K562 (cell line): ENCODE measurements around the gene NAA40. TPM values are rescaled to one million over a fixed set of nuclear protein-coding genes. Genes with fewer than 3 reads are reported as not detected.
A peak's percentile ranks its signal among the peaks of the same experiment; 100 is the strongest.

Source experiments
- ASH1L ChIP-seq: fragments of 450-650 bp; IDR thresholded peaks from 2 replicates; pipeline ENCODE4 v1.6.1; 2018; ENCODE audit warnings: borderline replicate concordance, mild to moderate bottlenecking, low read depth; ENCODE audit not compliant: partially characterized antibody
- BMI1 ChIP-seq: fragments of 150-350 bp; IDR thresholded peaks from 2 replicates; pipeline ENCODE4 v1.6.1; 2014; ENCODE audit warnings: low read length
- C11orf30 ChIP-seq: fragments of 450-650 bp; IDR thresholded peaks from 2 replicates; pipeline ENCODE4 v1.6.1; 2016; ENCODE audit warnings: low read depth, mild to moderate bottlenecking
- ETV1 ChIP-seq: fragments of 450-650 bp; conservative IDR thresholded peaks from 2 replicates; pipeline ENCODE4 v1.6.1; 2016; ENCODE audit warnings: missing genetic modification characterization, control low read depth, low read depth, missing compliant biosample characterization
- FOS ChIP-seq: IDR thresholded peaks from 3 replicates; pipeline ENCODE4 v1.6.1; 2011; ENCODE audit not compliant: insufficient read length; ENCODE audit errors: extremely low read depth
- FUS ChIP-seq: fragments of 200-400 bp; formaldehyde crosslinking; optimal IDR thresholded peaks from 2 replicates; pipeline ENCODE3; 2017; ENCODE audit warnings: low read depth, low read length
- KLF1 ChIP-seq: fragments of 450-650 bp; IDR thresholded peaks from 2 replicates; pipeline ENCODE4 v1.6.1; 2016; ENCODE audit warnings: missing genetic modification characterization, missing compliant biosample characterization
- MIER1 ChIP-seq: fragments of 450-650 bp; IDR thresholded peaks from 2 replicates; pipeline ENCODE4 v1.6.1; 2016; ENCODE audit warnings: antibody characterized with exemption, mild to moderate bottlenecking, low read depth
- PRMT5 ChIP-seq: sonication (generic); formaldehyde crosslinking; IDR thresholded peaks from 2 replicates; pipeline ENCODE4 v1.5.0; 2020; ENCODE audit warnings: missing genetic modification reagents
- SIRT6 ChIP-seq: IDR thresholded peaks from one replicate; pipeline ENCODE4 v1.6.1; 2012; ENCODE audit warnings: low read depth, mild to moderate bottlenecking, control low read depth, inconsistent platforms, low read length, moderate library complexity
- SRSF3 ChIP-seq: fragments of 200-400 bp; formaldehyde crosslinking; IDR thresholded peaks from 2 replicates; pipeline ENCODE4 v1.6.1; 2016; ENCODE audit warnings: mild to moderate bottlenecking, low read length, moderate library complexity; ENCODE audit not compliant: insufficient read depth
- TAF1 ChIP-seq: IDR thresholded peaks from 2 replicates; pipeline ENCODE4 v1.6.1; 2011; ENCODE audit warnings: mild to moderate bottlenecking, low read length, moderate library complexity; ENCODE audit not compliant: insufficient read depth, control insufficient read depth, severe bottlenecking; ENCODE audit errors: extremely low read depth
- ZNF224 ChIP-seq: sonication (generic); formaldehyde crosslinking; IDR thresholded peaks from 2 replicates; pipeline ENCODE4 v1.8.0; 2022; ENCODE audit warnings: mild to moderate bottlenecking, missing genetic modification reagents
- ZNF395 ChIP-seq: fragments of 200-800 bp; sonication (Bioruptor generic); IDR thresholded peaks from 2 replicates; pipeline ENCODE4 v1.6.1; 2017; ENCODE audit warnings: missing genetic modification characterization, missing compliant biosample characterization
- ZNF766 ChIP-seq: fragments of 200-800 bp; sonication (Bioruptor generic); conservative IDR thresholded peaks from 2 replicates; pipeline ENCODE4 v1.6.1; 2016; ENCODE audit warnings: missing genetic modification characterization, missing compliant biosample characterization
- polyA plus RNA-seq, 8 experiments: library from polyadenylated mRNA; depleted of rRNA in 4 of 8; stranded (reverse) in 5 of 8; unstranded in 3 of 8; fragments of >200 nt; fragmentation: Nextera tagmentation in 2 of 8; fragmentation: Illumina TruSeq in 1 of 8; extraction: Ambion mirVana in 2 of 8; extraction: Trizol in 1 of 8; gene quantifications; 2 replicates each; pipeline versions ENCODE4 v1.2.1 to v1.2.3, GENCODE V29; 2011 to 2014; ENCODE audit warnings: inconsistent platforms in 1 of 8, missing spikeins in 1 of 8
- total RNA-seq, 7 experiments: library from RNA; depleted of rRNA in 6 of 7; stranded (reverse); fragments of >200 nt in 6 of 7; fragmentation: Illumina TruSeq in 2 of 7; extraction: Trizol in 2 of 7; gene quantifications; 2 replicates each; pipeline versions ENCODE4 v1.2.1 to v1.2.3, GENCODE V29; 2011 to 2021; ENCODE audit warnings: low replicate concordance in 1 of 7
- TF ChIP-seq, protein P1 (sequence below), 2 experiments: IDR thresholded peaks; 2 replicates each; pipeline ENCODE4 v1.6.1; 2011; ENCODE audit warnings: borderline replicate concordance in 1 of 2, control low read depth in 1 of 2, low read depth in 1 of 2, low read length in 1 of 2, mild to moderate bottlenecking in 1 of 2, mixed read lengths in 1 of 2, moderate library complexity in 1 of 2; ENCODE audit not compliant: insufficient read depth in 1 of 2, insufficient read length in 1 of 2, poor library complexity in 1 of 2, severe bottlenecking in 1 of 2; ENCODE audit errors: extremely low read depth in 1 of 2
- TF ChIP-seq, protein P2 (sequence below), 2 experiments: fragments of 450-650 bp; IDR thresholded peaks; 2 replicates each; pipeline ENCODE4 v1.6.1; 2018; ENCODE audit warnings: mild to moderate bottlenecking in 2 of 2, low read depth in 1 of 2; ENCODE audit not compliant: partially characterized antibody in 2 of 2
- TF ChIP-seq, protein P3 (sequence below): fragments of 450-650 bp; IDR thresholded peaks from 2 replicates; pipeline ENCODE4 v1.6.1; 2016; ENCODE audit warnings: low read depth, mild to moderate bottlenecking, moderate library complexity

The NAA40 gene
- total and polyA plus RNA-seq, 9 of the 15 experiments (the other 6 are each of a cell fraction or from before 2014, with no cell fraction given): 6.2 to 39.0 (median 23.1) TPM

DNA sequence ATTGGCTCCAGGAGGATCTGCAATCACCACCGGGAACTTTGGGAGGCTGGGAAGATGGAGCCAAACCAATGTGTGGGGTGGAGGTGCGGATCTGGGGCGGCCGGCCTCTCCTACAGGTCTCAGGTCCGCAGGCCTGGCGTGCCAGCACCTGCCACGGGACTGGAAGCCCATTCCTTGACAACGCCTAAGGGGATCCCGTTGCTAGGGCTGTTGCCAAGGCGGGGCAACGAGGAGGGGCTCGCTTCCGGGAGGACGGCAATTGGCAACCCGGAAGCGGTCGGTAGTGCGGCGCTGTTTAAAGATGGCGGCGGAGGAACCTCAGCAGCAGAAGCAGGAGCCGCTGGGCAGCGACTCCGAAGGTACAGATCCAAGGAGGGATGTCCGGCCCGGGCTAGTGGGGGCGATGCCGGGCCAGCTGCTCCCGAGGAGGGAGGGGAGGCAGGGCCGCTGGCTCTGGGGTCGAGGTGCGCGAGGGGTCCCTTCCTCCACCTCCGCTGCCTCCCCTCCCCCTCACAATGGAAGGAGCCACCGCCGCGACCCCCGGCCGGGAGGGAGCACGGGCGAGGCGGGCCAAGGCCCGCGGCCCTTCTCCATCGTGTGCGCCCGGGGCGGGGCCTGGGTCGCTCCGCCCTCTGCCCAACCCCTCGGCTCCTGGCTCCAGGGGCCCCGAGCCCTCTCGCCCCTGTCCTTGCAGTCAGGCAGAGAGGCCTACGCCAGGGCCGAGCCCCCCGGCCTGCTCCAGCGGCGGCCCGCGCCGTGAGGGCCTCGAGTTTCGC, 47.5 kb downstream of the NAA40 start, which contains the start of gene OTUB1 (continued):
- 0 out of 2 replicates have a peak, but pooled peaks have one; percentile 37 for TF ChIP-seq ZNF395 (CRISPR knock-in tag)
- TF ChIP-seq MIER1: no peak
- TF ChIP-seq TAF1: peak; percentile 93
- no peak for TF ChIP-seq SIRT6
- TF ChIP-seq FUS: no peak
- TF ChIP-seq, protein P1, sequence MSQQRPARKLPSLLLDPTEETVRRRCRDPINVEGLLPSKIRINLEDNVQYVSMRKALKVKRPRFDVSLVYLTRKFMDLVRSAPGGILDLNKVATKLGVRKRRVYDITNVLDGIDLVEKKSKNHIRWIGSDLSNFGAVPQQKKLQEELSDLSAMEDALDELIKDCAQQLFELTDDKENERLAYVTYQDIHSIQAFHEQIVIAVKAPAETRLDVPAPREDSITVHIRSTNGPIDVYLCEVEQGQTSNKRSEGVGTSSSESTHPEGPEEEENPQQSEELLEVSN (IDR thresholded peaks at IDR 0.05; ENCODE audit: borderline replicate concordance in 1 of 2, extremely low read depth in 1 of 2, insufficient read depth in 1 of 2, insufficient read length in 1 of 2, low read depth in 1 of 2, low read length in 1 of 2, poor library complexity in 1 of 2, severe bottlenecking in 1 of 2): peak in 1 of 2 experiments; percentile 16
- TF ChIP-seq, protein P2, sequence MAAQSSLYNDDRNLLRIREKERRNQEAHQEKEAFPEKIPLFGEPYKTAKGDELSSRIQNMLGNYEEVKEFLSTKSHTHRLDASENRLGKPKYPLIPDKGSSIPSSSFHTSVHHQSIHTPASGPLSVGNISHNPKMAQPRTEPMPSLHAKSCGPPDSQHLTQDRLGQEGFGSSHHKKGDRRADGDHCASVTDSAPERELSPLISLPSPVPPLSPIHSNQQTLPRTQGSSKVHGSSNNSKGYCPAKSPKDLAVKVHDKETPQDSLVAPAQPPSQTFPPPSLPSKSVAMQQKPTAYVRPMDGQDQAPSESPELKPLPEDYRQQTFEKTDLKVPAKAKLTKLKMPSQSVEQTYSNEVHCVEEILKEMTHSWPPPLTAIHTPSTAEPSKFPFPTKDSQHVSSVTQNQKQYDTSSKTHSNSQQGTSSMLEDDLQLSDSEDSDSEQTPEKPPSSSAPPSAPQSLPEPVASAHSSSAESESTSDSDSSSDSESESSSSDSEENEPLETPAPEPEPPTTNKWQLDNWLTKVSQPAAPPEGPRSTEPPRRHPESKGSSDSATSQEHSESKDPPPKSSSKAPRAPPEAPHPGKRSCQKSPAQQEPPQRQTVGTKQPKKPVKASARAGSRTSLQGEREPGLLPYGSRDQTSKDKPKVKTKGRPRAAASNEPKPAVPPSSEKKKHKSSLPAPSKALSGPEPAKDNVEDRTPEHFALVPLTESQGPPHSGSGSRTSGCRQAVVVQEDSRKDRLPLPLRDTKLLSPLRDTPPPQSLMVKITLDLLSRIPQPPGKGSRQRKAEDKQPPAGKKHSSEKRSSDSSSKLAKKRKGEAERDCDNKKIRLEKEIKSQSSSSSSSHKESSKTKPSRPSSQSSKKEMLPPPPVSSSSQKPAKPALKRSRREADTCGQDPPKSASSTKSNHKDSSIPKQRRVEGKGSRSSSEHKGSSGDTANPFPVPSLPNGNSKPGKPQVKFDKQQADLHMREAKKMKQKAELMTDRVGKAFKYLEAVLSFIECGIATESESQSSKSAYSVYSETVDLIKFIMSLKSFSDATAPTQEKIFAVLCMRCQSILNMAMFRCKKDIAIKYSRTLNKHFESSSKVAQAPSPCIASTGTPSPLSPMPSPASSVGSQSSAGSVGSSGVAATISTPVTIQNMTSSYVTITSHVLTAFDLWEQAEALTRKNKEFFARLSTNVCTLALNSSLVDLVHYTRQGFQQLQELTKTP (IDR thresholded peaks at IDR 0.05; ENCODE audit: low read depth in 1 of 2, partially characterized antibody in 2 of 2): peak in 1 of 2 experiments; percentile 27
- no peak for TF ChIP-seq FOS
- no peak for TF ChIP-seq ZNF224 (CRISPR knock-in tag)
- TF ChIP-seq PRMT5 (CRISPR knock-in tag): no peak
- TF ChIP-seq BMI1: peak; percentile 89
- peak; percentile 93 for TF ChIP-seq C11orf30
- 0 out of 2 replicates have a peak, but pooled peaks have one; percentile 37 for TF ChIP-seq ETV1
- TF ChIP-seq KLF1 (tag): peak; percentile 55; the same call in 1 of the 2 replicates
- TF ChIP-seq SRSF3: no peak
- TF ChIP-seq, protein P3, sequence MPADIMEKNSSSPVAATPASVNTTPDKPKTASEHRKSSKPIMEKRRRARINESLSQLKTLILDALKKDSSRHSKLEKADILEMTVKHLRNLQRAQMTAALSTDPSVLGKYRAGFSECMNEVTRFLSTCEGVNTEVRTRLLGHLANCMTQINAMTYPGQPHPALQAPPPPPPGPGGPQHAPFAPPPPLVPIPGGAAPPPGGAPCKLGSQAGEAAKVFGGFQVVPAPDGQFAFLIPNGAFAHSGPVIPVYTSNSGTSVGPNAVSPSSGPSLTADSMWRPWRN: no peak
- no peak for TF ChIP-seq ZNF766
- peak; percentile 59 for TF ChIP-seq ASH1L
